Brain microvascular endothelial cell (primary cell): ENCODE results near the gene ZIC2.

Experiments
- DNase-seq: peaks from one replicate; pipeline ENCODE4 v3.0.0-alpha.2; 2020
- H3K27ac ChIP-seq: fragments of 250-450 bp; sonication (Bioruptor Pico); 2 replicates; pipeline ENCODE4 v1.5.1; 2020; ENCODE audit warnings: mild to moderate bottlenecking, moderate library complexity
- H3K27me3 ChIP-seq: fragments of 250-450 bp; sonication (Bioruptor Pico); replicated peaks from 2 replicates; pipeline ENCODE4 v1.5.1; 2020; ENCODE audit warnings: mild to moderate bottlenecking
- H3K36me3 ChIP-seq: fragments of 250-450 bp; sonication (Bioruptor Pico); replicated peaks from 2 replicates; pipeline ENCODE4 v1.5.1; 2020; ENCODE audit warnings: mild to moderate bottlenecking
- H3K4me3 ChIP-seq: 2 replicates; pipeline ENCODE4 v1.5.1; 2011; ENCODE audit warnings: low read depth, mild to moderate bottlenecking, control low read depth, low read length, moderate library complexity
- CTCF ChIP-seq: IDR thresholded peaks from 2 replicates; pipeline ENCODE4 v1.5.1; 2011; ENCODE audit warnings: low read depth, mild to moderate bottlenecking, moderate library complexity, low read length, control low read depth, inconsistent platforms; ENCODE audit errors: missing control alignments
- in situ Hi-C: cut with HindIII; loops from 2 replicates; pipeline ENCODE4 v1.10.0; 2017; ENCODE audit warnings: low sequenced_read_pairs, low pct_ligation_motif_present

The ZIC2 gene

GRCh38 chr13:99967498-99967868 is 14.1 kb upstream of the ZIC2 start:
- in situ Hi-C loops: no loop called here
- H3K36me3 ChIP-seq: no peaks in the 10 kb centered on the region
- H3K27me3 ChIP-seq: peaks cover 9% of the 10 kb centered on the region

GRCh38 chr13:99967869-99968520 is 13.6 kb upstream of the ZIC2 start:
- no peak for TF ChIP-seq CTCF
- in situ Hi-C loops: no loop called here
- Histone ChIP-seq H3K4me3 (peak overlapping the region; percentile 31), H3K27ac (peak overlapping the region; percentile 11), H3K36me3 (no peaks in the 10 kb centered on the region), H3K27me3 (peaks cover 14% of the 10 kb centered on the region)
- DNase-seq: no peak

More at GRCh38 chr13:99967498-99967868, 14.1 kb upstream of the ZIC2 start:
- no peak for DNase-seq
- Histone ChIP-seq H3K27ac (no peak overlapping the region), H3K4me3 (no peak overlapping the region)
- no peak for TF ChIP-seq CTCF

- in situ Hi-C loops: no loop called here
- TF ChIP-seq CTCF: no peak
- H3K4me3 ChIP-seq: peak overlapping the region; percentile 31
- H3K27me3 ChIP-seq: peaks cover 16% of the 10 kb centered on the region
- no peak for DNase-seq
- H3K36me3 ChIP-seq: no peaks in the 10 kb centered on the region
- peak overlapping the region; percentile 11 for H3K27ac ChIP-seq
Measured at GRCh38 chr13:99968521-99969452, 12.8 kb upstream of the ZIC2 start.

GRCh38 chr13:99969453-99969918 is 12.1 kb upstream of the ZIC2 start:
- Histone ChIP-seq H3K27ac (no peak overlapping the region), H3K36me3 (no peaks in the 10 kb centered on the region), H3K27me3 (peaks cover 16% of the 10 kb centered on the region), H3K4me3 (peak overlapping the region; percentile 31)
- no peak for TF ChIP-seq CTCF
- in situ Hi-C loops: no loop called here
- no peak for DNase-seq

- DNase-seq: no peak
- no peak for TF ChIP-seq CTCF
- in situ Hi-C loops: no loop called here
- H3K36me3 ChIP-seq: no peaks in the 10 kb centered on the region
- peak overlapping the region; percentile 39 for H3K27ac ChIP-seq
- peaks cover 16% of the 10 kb centered on the region for H3K27me3 ChIP-seq
- H3K4me3 ChIP-seq: peak overlapping the region; percentile 51
Measured at GRCh38 chr13:99969919-99970650, 11.5 kb upstream of the ZIC2 start.
